PC-3 (cell line): ENCODE data around the gene MTHFR.

Experiments
- CTCF ChIP-seq: fragments of 300-600 bp; sonication (generic); conservative IDR thresholded peaks from 2 replicates; pipeline ENCODE4 v1.5.1; 2017; ENCODE audit warnings: antibody characterized with exemption, low read depth, mild to moderate bottlenecking, low read length
- EZH2 ChIP-seq: fragments of 300-600 bp; sonication (generic); IDR thresholded peaks from one replicate; pipeline ENCODE4 v1.6.1; 2017; ENCODE audit warnings: antibody characterized with exemption, mild to moderate bottlenecking, low read length; ENCODE audit not compliant: unreplicated experiment
- EZH2phosphoT487 ChIP-seq: fragments of 300-600 bp; sonication (generic); IDR thresholded peaks from 2 replicates; pipeline ENCODE4 v1.6.1; 2018; ENCODE audit warnings: mild to moderate bottlenecking, antibody characterized with exemption, low read length, borderline replicate concordance

GRCh38 chr1:11823366-11824137, 17.8 kb upstream of the MTHFR start:
- no peak for TF ChIP-seq CTCF
- TF ChIP-seq EZH2: no peak
- no peak for TF ChIP-seq EZH2phosphoT487
